HG03139 (cell line): Measurements from ENCODE around the gene SNX14.

Experiments used
- ATAC-seq: cut with Tn5 transposase; IDR thresholded peaks from one replicate; pipeline ENCODE4 v1.9.1; 2021; ENCODE audit not compliant: unreplicated experiment

Gene SNX14

DNA sequence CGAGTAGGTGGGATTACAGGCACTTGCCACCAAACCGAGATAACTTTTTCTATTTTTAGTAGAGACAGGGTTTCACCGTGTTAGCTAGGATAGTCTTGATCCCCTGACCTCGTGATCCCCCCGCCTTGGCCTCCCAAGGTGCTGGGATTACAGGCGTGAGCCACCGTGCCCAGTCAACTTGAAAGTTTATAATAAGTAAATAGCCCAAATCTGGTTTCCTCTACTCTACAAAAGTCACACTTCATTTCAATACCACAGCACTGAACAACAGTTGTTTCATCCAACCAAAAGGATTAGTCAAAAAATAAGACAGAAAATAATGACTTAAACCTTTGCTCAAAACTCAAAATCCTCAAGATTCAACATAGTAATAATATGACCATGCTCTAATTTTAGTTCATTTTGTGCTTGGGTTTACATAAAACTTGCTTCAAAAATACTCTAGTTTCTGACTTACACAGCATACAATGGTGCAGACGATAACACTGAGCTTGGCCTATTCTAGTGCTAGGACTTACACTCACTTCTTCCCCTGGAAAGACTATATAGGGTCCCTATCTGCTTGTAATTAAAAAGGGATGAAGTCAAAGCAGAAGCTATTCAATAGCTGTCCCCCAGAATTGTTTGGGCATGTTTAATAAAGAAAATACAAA is 87.1 kb downstream of the SNX14 start:
- ATAC-seq, result no peak

DNA sequence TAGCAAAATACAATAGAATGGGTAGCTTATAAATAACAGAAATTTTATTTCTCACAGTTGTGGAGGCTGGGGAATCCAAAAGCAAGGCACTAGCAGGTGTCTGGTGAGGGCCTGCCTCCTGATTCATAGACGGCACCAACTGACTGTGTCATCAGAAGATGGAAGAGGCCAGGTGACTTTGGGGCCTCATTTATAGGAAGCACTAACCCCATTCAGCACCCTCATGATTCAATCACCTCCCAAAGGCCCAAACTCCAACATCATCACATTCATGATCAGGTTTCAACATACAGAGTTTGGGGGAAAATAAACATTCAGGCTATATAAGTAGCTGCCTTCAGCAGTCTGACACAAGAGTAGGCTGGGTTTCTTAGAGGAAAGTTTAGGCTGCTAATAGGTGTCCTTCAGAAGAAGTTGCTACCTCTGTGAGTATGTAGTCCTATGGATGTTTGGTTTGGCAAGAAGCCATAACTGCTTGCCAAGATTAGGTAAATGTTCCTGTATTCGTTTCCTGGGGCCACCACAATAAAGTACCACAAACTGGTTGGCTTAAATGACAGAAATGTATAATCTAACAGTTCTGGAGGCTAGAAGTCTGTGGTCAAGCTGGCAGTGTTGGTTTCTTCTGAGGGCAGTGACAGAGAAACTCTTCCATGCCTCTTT is 94.9 kb downstream of the SNX14 start:
- no peak for ATAC-seq

DNA sequence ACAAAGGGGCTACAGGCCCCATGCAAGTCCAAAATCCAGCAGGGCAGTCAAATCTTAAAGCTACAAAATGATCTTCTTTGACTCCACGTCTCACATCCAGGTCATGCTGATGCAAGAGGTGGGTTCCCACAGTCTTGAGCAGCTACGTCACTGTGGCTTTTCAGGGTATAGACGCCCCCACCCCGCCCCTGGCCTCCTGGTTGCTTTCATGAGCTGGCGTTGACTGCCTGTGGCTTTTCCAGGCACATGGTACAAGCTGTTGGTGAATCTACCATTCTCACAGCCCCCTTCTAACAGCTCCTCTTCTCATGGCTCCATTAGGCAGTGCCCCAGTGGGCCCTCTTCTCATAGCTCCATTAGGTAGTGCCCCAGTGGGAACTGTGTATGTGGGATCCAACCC is 96.8 kb downstream of the SNX14 start:
- ATAC-seq, result no peak

DNA sequence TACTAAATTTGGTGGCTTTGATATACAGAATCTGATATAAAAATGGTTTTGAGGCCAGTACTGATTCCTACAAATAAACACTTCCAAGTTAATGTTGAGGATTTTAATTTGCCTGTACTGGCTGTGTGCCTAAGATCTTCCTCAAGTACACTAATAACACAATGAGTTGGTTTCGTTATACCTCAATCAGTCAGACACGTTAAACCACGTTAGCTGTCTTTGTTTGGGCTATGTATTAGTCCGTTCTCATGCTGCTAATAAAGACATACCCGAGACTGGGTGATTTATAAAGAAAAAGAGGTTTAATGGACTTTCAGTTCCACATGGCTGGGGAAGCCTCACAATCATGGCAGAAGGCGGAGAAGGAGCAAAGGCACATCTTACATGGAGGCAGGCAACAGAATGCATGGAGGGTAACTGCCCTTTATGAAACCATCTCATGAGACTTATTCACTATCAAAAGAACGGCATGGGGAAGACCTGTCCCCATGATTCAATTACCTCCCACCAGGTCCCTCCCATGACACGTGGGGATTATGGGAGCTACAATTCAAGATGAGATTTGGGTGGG is 97.6 kb downstream of the SNX14 start:
- ATAC-seq, result no peak

DNA sequence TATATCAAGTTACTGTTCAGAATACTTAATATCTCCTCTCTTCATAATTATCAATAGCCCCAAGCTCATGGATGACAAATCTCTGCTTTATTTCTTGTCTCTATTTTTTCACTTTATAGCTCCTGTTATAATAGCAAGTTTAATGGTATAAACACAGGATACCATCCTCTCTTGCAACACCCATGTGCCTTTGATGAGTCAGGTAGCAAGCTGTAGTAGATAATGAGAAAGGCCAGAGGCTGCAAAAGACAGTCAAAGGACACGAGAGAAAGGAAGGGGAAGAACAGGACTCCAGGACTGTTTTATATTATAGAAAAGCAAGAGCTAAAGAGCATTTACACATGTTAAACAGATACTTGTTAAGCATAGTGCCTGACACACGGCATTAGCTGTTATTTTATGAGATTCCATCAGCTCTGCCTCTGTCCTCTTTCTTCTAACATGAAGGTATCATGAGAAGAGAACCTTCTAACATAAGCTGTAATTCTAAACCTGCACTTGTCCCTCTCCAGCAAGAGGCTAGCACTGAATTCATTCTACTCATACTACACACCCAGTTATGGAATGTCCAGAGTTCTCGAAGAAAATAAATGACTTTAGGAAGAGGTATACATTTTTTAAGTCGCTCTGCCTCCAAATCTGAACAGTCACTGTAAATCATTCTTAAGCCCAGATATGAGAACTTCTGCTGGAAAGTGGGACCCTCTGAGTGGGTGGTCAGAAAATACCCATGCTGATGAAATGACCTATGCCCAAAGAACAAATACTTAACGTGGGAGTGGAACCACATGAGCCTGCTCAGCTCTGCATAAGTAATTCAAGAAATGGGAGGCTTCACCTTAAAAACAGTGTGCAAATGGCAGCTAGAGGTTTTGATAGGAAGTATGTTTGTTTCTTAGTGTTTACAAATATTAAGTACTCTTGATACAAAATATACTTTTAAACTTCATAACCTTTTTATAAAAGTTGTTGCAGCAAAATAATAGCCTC is 98.8 kb downstream of the SNX14 start:
- ATAC-seq, result no peak

DNA sequence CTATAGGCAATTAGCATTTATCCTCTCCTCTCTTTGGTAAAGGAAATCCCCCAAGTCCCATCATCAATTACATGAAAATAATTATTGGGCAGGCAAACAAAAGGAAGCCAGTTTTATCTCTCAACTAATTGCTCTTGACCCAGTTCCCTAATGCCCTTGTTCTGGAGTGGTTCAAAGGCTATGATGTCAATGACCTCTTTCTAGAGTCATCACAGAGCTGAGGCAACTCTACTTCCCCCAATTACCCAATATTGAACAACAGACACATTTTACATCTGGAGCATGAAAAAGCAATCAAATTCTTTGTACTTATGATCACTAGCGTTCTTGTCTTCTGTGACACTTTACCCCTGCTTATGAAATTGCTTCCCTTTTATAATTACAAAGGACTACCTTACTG is 100.3 kb downstream of the SNX14 start:
- no peak for ATAC-seq

DNA sequence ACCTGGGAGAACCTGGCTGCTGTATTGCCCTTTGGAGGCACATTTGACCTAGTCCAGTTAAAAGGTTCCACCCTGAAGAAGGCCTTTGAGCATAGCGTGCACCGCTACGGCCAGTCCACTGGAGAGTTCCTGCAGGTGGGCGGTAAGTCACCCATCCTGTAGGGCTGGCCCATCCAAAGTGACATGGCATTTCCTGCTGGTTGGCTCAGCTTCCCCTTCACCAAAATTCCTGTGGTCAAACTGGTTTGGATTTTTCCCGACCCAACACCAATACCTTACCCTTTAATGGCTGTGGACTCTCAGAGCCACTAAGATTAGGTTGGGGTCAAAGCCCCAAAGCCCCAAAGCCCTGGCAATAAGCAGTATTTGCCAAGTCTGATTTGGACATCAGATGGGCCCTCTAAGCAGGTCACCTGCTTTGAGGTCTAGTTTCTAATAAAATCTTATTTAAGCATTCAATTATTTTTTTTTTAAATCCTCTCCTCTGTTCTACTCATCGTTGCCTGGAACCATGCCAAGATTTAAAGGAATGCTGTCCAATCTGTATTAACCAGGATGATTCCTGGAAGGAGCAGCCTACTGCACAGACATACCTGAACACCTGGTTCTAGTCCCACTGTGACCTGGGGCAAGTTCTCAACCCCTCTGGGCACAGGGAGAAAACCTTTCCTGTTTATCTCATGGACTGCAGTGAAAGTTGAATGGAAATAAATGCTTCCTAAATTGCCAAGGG is 103.0 kb downstream of the SNX14 start:
- no peak for ATAC-seq

DNA sequence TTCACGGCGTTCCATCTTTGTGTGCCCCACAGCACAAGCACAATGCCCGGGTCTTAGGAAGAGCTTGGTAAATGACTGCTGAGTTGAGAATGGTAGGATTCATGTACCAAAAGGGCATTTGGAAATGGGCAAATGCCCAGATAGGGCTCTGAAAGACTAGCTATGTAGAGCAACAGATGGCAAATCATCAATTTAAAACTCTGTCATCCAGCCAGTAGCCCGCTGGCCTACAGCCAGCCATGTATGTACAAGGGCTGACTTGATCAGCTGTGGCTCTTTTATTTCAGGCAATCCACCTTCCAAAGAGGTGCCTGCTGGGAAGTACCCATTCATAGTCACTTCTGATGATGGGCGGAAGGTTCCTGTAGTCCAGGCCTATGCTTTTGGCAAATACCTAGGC is 108.7 kb downstream of the SNX14 start:
- no peak for ATAC-seq

DNA sequence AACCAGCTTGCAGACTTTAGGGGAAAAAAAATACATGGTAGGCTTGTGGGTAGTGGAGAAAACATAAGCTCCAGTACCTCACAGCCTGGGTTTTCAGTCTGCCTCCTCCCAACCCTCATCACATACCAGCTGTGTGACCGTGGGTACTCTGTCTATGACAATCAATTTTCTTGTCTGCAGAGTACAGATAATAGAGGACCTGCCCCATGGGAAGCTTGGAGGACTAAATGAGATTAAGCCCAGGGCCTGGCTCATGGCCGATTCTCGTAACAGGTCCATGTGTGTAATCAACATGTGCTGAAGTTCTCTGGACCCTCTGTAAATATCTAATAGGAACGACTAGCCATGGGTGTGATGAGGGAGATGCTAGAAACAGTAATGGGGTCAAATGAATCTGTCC is 109.8 kb downstream of the SNX14 start:
- ATAC-seq, result no peak

DNA sequence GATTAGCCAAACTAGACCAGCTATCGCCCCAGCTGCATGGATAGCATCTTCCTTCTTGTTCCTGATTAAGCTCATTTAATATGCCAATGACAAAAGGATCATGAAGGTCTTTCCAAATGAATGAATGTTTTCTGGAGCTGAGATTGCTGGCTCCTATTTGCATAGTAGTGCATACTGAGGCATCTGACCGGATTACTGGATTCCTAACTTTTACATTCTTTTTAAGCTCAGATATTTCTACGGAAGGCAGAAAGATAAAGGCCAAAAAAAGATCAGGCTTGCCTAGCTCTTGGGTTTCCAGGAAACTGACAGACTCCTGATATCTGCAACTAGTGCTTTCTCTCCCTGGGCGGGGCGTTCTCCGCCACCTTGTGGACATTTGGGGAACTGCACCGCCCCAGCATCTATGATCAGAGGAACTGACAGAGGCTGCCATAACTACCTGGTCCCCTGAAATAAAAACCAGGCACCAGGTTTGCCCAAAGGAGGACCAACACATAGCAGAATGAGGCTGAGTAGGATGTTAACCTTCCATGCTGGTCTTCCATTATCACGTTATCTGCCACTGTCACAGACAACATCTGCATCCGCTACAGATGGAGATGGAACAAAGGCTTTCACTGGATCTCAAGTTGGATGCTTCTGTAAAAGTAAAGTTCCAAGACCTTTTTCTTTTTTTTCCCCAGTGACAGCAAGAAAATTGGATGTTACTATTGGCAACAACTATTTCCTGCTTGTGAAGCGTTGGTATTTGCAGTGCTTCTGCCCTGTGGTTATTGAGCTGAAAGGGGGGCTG is 110.6 kb downstream of the SNX14 start:
- peak; percentile 86 for ATAC-seq

DNA sequence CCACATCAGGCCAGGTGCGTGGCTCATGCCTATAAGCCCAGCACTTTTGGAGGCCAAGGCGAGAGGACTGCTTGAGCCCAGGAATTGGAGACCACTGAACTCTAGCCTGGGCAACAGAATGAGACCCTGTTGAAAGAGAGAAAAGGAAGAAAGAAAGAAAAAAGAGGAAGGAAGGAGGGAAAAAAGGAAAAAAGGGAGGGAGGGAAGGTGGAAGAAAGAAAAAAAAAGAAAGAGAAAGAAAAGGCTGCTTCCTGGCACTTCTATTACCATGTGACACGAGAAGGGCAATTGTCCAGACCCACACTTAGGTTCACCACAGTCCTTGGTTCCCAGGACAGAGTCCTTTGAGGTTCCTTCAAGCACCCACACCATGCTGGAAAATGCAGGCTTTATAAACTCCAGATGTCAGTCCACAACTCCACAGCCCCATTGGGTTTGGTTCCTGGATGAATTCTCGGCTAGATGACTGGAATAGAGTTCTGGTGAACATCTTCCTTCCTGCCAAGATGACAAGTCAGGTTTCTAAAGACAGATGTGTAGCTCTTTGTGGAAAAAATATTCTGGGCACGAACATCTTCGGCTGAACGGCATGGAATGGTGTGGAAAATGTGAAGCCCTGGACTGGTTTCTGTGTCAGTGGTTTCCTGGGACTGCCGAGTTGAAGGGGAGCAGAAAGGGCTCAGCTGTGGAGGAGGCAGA is 111.3 kb downstream of the SNX14 start:
- no peak for ATAC-seq

DNA sequence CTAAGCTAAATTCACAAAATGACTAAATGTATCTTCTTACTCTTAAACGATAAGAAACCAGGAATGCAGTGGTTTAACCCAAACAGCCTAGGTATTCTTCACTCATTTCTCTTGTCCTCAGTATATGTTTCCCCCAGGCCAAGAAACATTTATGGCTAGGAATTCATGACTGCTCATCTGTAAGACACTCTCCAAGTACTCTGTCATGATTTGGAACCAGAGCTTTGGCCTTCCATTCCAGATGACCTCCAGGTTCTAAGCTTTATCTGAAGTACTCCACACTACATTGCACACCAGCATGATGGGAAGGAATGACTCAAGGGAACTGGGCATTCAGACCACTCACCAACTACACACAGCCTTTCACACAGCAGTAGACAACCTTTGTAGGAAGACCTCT is 114.5 kb downstream of the SNX14 start:
- ATAC-seq, result no peak

DNA sequence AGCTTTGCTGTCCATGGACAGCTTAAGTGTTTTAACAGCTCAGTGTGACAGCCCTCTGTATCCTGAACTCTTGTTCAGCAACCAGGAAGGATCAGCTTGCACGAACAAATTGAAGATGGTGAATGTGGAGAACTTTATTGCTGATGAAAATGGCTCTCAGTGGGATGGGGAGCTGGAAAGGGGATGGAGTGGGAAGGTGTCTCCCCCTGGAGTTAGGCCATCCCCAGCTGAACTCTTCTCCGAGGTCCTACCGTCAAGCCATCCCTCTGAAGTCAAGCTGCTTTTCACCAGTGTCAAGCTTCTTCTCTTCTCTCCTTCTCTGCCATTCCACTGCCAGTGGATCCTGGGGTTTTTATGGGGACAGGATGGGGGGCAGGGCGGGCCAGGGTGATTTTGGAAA is 117.1 kb downstream of the SNX14 start:
- no peak for ATAC-seq

DNA sequence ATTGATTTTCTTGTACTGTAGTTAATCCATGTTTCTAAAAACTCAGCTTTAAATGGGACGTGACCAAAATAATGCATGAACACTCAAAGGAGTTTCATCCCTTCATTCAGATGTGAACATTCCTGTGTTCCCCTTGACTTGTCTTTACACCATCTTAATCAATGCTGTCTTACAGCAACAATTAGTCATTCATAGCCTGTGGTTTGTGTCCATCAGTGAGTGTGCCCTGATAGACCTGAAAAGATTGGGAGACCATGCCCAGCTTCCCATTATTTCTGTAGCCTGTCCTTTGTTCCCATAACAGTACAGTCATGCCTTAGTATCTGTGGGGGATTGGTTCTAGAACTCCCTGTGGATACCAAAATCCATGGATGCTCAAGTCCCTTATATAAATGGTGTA is 119.9 kb downstream of the SNX14 start:
- ATAC-seq, result no peak

DNA sequence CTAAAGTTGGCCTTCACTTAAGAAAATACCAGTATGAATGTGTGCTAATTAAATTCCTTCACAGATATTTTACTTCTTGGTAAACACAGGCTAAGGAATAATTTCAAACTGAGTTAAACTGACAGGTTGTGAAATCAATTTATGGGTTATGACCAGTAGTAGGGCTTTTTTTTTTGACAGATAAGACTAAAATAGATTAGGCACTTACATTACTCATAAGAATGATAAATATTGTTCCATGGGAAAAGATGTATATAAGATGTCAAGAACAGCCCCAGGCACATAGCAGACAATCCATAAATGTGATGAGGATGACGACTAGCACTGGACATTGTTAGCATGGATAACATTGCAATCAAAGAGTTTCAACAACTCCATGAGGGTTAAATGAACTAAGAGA is 120.9 kb downstream of the SNX14 start:
- no peak for ATAC-seq

DNA sequence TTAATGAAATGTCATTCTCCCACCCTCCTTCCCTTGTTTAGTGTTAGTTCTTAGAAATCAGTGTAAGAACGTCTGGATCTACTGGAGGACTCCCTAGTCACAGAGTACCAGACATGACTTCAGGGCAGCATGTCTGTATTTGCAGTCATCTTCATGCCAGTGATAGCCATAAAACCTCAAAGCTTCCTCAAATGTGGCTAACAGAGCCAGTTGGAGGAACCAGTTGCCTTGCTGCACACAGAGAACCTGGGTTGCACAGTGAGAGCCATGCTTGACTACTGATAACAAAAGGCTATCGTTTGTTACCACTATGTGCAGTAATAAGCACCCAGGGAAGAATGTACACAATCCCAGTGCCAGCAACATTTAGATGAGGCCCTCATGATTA is 123.6 kb downstream of the SNX14 start:
- no peak for ATAC-seq

DNA sequence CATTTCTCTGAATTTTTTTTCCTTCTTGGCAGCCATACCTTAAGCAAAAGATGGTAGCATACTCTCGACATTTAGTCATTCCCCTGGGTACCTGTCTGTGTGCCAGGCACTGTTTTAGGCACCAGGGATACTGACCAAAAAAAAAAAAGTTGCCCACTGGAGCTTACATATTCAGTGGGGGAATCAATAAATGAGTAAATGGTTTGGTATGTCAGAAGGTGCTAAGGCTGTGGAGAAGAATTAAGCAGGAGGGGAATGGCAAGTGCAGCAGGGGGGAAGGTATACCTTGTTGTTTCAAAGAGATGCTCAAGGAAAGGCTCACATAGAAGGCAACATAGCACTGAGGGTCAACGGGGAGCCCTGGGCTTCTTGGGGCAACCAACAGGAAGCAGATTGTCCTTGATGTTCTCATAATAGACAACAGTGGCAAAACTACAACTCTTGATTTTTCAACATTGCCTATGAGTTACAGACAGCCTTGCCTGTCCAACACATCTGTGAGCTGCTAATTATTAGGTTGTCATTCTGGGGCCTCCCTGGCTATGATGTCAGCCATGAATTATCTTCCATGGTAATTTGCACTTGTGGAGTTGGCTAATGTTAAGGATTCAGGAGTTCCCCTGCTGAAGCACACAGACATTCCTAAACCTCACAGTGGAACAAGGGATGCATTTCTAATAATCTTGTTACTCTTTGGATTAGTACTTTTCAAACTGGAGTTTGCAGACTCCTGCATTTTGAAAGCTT is 124.2 kb downstream of the SNX14 start:
- no peak for ATAC-seq

DNA sequence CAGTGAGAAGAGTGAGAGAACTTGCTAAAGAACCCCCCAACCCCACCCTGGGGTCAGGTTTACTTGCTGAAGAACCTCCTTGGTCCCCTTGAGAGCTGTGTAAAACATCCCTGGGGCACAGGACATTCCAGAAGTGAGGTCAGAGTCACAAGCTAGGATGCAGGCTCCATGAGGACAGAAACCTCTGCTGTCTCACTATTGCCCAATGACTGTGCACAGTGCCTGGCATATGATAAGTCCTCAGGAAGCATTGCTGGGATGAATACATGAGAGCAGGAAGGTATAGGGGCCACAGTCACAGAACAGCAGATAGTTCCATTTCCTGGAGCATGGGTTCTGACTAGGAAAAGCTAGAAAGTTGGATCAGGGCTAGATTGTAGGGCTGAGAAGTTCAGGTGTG is 125.3 kb downstream of the SNX14 start:
- ATAC-seq, result no peak

DNA sequence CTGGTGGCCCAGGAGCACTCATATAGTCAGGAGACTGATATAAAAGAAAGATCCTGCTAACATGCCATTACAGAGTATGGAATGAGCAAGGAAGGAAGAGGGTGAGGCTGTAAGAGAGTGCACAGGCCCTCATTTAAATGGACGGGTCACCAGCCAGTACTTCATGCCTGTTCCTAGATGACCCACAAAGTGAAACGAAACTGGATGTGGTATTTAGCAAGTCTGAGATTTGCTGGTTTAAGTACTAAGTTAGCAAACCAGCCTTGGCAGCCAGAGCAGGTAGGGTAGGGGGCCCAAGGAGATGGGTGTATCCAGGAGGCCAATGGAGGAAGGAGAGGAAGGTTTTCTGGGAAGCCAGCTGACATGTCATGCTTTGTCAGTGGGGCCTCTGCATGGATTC is 127.9 kb downstream of the SNX14 start:
- peak; percentile 36 for ATAC-seq
